B cell (primary cell): ENCODE results near the gene BRD4. TPM values are rescaled to one million over a fixed set of nuclear protein-coding genes. Genes with fewer than 3 reads are reported as not detected.

ENCODE experiments used
- ATAC-seq: fragments of 200-7000 bp; cut with Tn5 transposase; one replicate; pipeline ENCODE4 v1.10.0; 2021; ENCODE audit warnings: low read depth, mild to moderate bottlenecking, moderate number of reproducible peaks, moderate library complexity
- CTCF ChIA-PET: fragments of 350-600 bp; sonication (Branson Sonifier 250); formaldehyde crosslinking; loops from one replicate; lab custom pipeline; 2021; ENCODE audit warnings: antibody characterized with exemption, inconsistent platforms; lab: Charles Lee
- POLR2A ChIA-PET: fragments of 350-600 bp; sonication (Branson Sonifier 250); formaldehyde crosslinking; loops from one replicate; lab custom pipeline; 2021; ENCODE audit warnings: antibody characterized with exemption; lab: Charles Lee
- DNase-seq: peaks from one replicate; pipeline ENCODE4 v3.0.0; 2013
- H2AFZ ChIP-seq: 2 replicates; pipeline ENCODE4 v1.6.1; 2012; ENCODE audit warnings: mild to moderate bottlenecking, low read depth, low read length; ENCODE audit not compliant: insufficient read depth, poor library complexity, severe bottlenecking
- H3K27ac ChIP-seq, 2 donors: 1 replicate in 1 of 2; 2 replicates in 1 of 2; pipeline ENCODE4 v1.5.1; 2012 to 2013; ENCODE audit warnings: low read length in 2 of 2, mild to moderate bottlenecking in 2 of 2, moderate library complexity in 1 of 2
- H3K27me3 ChIP-seq, 4 experiments: fragments of 200-600 bp in 1 of 4; sonication (generic) in 1 of 4; replicated peaks in 1 of 4; 1 replicate in 2 of 4; 2 replicates in 2 of 4; pipeline versions ENCODE4 v1.6.1 to v1.7.0; 2013 to 2016; ENCODE audit warnings: low read length in 3 of 4, mild to moderate bottlenecking in 2 of 4, mixed read lengths in 1 of 4, moderate library complexity in 1 of 4; ENCODE audit not compliant: insufficient read depth in 4 of 4, control insufficient read depth in 3 of 4; ENCODE audit errors: control extremely low read depth in 1 of 4
- H3K36me3 ChIP-seq, 2 experiments: replicated peaks in 1 of 2; 1 replicate in 1 of 2; 2 replicates in 1 of 2; pipeline versions ENCODE4 v1.6.1 to v1.7.1; 2013; ENCODE audit warnings: low read length in 1 of 2; ENCODE audit not compliant: insufficient read depth in 2 of 2, control insufficient read depth in 1 of 2; ENCODE audit errors: control extremely low read depth in 1 of 2, extremely low read depth in 1 of 2
- H3K4me1 ChIP-seq, 2 donors: fragments of 200-600 bp in 1 of 2; sonication (generic) in 1 of 2; 1 replicate in 1 of 2; 2 replicates in 1 of 2; pipeline versions ENCODE4 v1.5.1 to v1.6.1; 2013 to 2017; ENCODE audit warnings: low read length in 2 of 2; ENCODE audit not compliant: control insufficient read depth in 2 of 2, insufficient read depth in 2 of 2
- H3K4me2 ChIP-seq: replicated peaks from 2 replicates; pipeline ENCODE3; 2012; ENCODE audit warnings: mild to moderate bottlenecking, low read depth, low read length; ENCODE audit not compliant: poor library complexity, severe bottlenecking
- H3K4me3 ChIP-seq, 5 experiments: fragments of 200-600 bp in 1 of 5; sonication (generic) in 1 of 5; 1 replicate in 3 of 5; 2 replicates in 2 of 5; pipeline versions ENCODE4 v1.5.1 to v1.7.0; 2011 to 2016; ENCODE audit warnings: low read length in 4 of 5, mild to moderate bottlenecking in 4 of 5, low read depth in 2 of 5, control low read depth in 1 of 5, moderate library complexity in 1 of 5; ENCODE audit not compliant: insufficient read depth in 1 of 5; ENCODE audit errors: control extremely low read depth in 1 of 5, extremely low read depth in 1 of 5
- H3K79me2 ChIP-seq: fragments of 200-600 bp; sonication (generic); one replicate; pipeline ENCODE4 v1.6.0; 2016; ENCODE audit warnings: low read length; ENCODE audit not compliant: control insufficient read depth, insufficient read depth
- H3K9ac ChIP-seq: fragments of 200-600 bp; sonication (generic); 2 replicates; pipeline ENCODE4 v1.6.1; 2017; ENCODE audit warnings: mild to moderate bottlenecking, low read length, moderate library complexity
- H3K9me3 ChIP-seq, 3 donors: one replicate each; pipeline versions ENCODE4 v1.6.1 to v1.7.1; 2013; ENCODE audit warnings: low read length in 2 of 3; ENCODE audit not compliant: control insufficient read depth in 2 of 3, insufficient read depth in 1 of 3; ENCODE audit errors: control extremely low read depth in 1 of 3
- H4K20me1 ChIP-seq: 2 replicates; pipeline ENCODE4 v1.6.0; 2012; ENCODE audit warnings: mild to moderate bottlenecking, low read length; ENCODE audit not compliant: insufficient read depth, control insufficient read depth, poor library complexity, severe bottlenecking
- H3K27ac Mint-ChIP-seq: one replicate; pipeline ENCODE4 v1.8.0; 2021; ENCODE audit warnings: mixed read lengths
- H3K27me3 Mint-ChIP-seq: one replicate; pipeline ENCODE4 v1.8.0; 2021; ENCODE audit warnings: mixed read lengths
- H3K4me1 Mint-ChIP-seq: one replicate; pipeline ENCODE4 v1.8.0; 2021; ENCODE audit warnings: mixed read lengths
- H3K4me3 Mint-ChIP-seq: one replicate; pipeline ENCODE4 v1.8.0; 2021; ENCODE audit warnings: mixed read lengths
- H3K9me3 Mint-ChIP-seq: one replicate; pipeline ENCODE4 v1.8.0; 2022; ENCODE audit warnings: mixed read lengths; ENCODE audit not compliant: insufficient read depth
- CTCF ChIP-seq: fragments of 200-600 bp; IDR thresholded peaks from one replicate; pipeline ENCODE4 v1.8.0; 2022; ENCODE audit warnings: antibody characterized with exemption, mild to moderate bottlenecking
- EZH2 ChIP-seq: IDR thresholded peaks from 2 replicates; pipeline ENCODE4 v1.6.1; 2012; ENCODE audit warnings: borderline replicate concordance, low read depth, mild to moderate bottlenecking, moderate library complexity, low read length; ENCODE audit not compliant: insufficient read depth, poor library complexity, severe bottlenecking
- WGBS: methylation state at CpG from one replicate; pipeline ENCODE4 v1.1.5; 2013; ENCODE audit warnings: missing lambda C conversion rate; ENCODE audit not compliant: insufficient coverage; 5-methylcytosine and 5-hydroxymethylcytosine counted together
- intact Hi-C: fragments of 100-400 bp; cut with micrococcal nuclease; formaldehyde crosslinking; loops from one replicate; pipeline ENCODE4 v1.10.0; 2022
- polyA plus RNA-seq: library from polyadenylated mRNA; depleted of rRNA; stranded (reverse); fragments of >200 nt; gene quantifications from 2 replicates; pipeline ENCODE4 v1.2.3, GENCODE V29; 2012
- total RNA-seq, 2 donors: library from RNA; stranded (reverse); fragments of 120-200 nt in 1 of 2; gene quantifications; 1 replicate in 1 of 2; 2 replicates in 1 of 2; pipeline versions ENCODE4 v1.2.3 to v1.2.4, GENCODE V29; 2013 to 2022

The BRD4 gene
- total and polyA plus RNA-seq, 2 donors (not counting 1 experiment from before 2014, with no cell fraction given), result 30.7 to 209 TPM

DNA sequence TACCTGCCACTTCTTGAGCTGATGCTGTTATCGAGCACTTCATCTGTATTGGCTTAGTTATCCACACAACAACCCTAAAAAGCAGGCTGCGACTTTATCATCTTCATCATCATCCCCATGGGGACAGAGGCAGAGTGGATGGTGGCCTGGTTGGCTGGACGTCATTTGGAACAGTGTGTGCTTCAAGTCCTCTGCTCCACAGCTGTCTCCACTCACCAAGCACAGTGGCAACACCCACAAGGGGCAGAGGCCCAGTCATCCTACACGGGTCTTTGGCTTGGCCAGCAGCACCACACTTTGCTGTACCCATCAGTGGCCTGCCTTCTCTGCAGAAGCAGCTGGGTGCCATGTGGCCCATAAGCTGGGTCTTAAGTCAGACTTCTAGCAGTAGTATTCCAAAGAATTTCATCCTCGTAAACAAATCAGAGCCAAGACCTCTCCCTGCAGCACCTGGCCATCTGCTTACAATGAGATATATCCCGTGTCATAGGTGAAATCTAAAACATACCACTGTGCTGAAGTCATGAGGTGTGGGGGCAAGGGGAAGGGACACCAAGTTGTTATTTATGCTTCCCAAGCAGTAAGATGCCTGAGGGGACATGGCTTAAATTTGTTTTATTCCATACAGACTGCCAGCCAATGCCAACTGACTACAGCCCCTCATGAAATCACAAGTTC, 52.2 kb downstream of the BRD4 start:
- ChIA-PET CTCF (interaction anchor here (1.0 to 1.5 kb wide), 3 partner anchors 17 to 44 kb away, joined by 3 read pairs; no protein-coding TSS in a partner anchor), POLR2A (no interaction called here)
- H3K27ac Mint-ChIP-seq, result peak overlapping the region; percentile 59
- H3K9ac ChIP-seq, result no peak overlapping the region
- peaks cover 0 to 13% of the 10 kb centered on the region in 2 experiments for H3K36me3 ChIP-seq
- peaks cover 85 to 97% of the 10 kb centered on the region in 2 donors for H3K4me1 ChIP-seq
- intact Hi-C loops, result no loop called here
- H3K4me3 Mint-ChIP-seq, result peak overlapping the region; percentile 18
- 82% methylated on average over 4 of the region's 6 CpGs for WGBS
- DNase-seq (no peak), ATAC-seq (no peak)
- H3K4me3 ChIP-seq, result no peak overlapping the region
- no peaks in the 10 kb centered on the region for H3K9me3 Mint-ChIP-seq
- peaks cover 99% of the 10 kb centered on the region for H4K20me1 ChIP-seq
- H3K27me3 Mint-ChIP-seq, result no peaks in the 10 kb centered on the region
- no peak overlapping the region for H2AFZ ChIP-seq
- peak overlapping the region in 1 of 2 donors; percentile 71 for H3K27ac ChIP-seq
- no peaks in the 10 kb centered on the region for H3K27me3 ChIP-seq
- H3K4me1 Mint-ChIP-seq, result peaks cover 92% of the 10 kb centered on the region
- peaks cover 100% of the 10 kb centered on the region for H3K79me2 ChIP-seq
- H3K9me3 ChIP-seq, result no peaks in the 10 kb centered on the region
- H3K4me2 ChIP-seq, result peak overlapping the region; percentile 29
- TF ChIP-seq EZH2 (no peak), CTCF (no peak)

DNA sequence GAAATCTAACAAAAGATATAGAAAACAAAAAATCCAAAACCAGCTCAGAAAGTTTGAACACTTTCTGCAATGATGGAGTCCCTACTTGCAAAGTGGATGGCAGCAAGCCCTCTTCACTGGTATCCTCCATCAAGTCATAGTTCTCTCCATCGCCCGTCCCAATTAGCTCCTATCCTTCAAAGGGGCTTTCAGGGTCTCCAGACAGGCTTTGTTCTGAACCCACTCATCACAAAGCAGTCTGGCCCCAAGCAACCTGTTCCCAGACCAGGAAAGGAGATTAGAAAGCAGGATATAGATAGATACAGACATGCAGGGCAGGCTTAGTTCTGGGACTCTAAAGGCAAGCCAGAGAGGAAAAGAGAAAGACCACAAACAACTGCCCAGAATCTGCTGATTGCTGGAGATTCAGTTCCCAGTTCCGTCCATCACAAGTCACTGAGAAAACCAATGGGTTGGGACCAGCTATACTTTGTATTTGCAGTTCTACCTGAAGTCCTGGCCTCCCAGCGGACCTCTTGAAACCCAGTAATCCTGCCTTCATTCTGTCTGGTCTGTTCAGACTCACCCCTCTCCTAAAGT, 52.9 kb downstream of the BRD4 start:
- no peaks in the 10 kb centered on the region for H3K9me3 Mint-ChIP-seq
- ChIA-PET CTCF (interaction anchor here (1.0 to 1.3 kb wide), 3 partner anchors 19 to 80 kb away, joined by 3 read pairs; no protein-coding TSS in a partner anchor), POLR2A (no interaction called here)
- H3K27me3 Mint-ChIP-seq, result no peaks in the 10 kb centered on the region
- peaks cover 0 to 13% of the 10 kb centered on the region in 2 experiments for H3K36me3 ChIP-seq
- 63% methylated on average over 2 of the region's 4 CpGs for WGBS
- intact Hi-C loops, result no loop called here
- no peaks in the 10 kb centered on the region for H3K27me3 ChIP-seq
- H3K4me3 ChIP-seq, result no peak overlapping the region
- no peak for ATAC-seq
- H3K4me2 ChIP-seq, result peak overlapping the region; percentile 29
- H3K79me2 ChIP-seq, result peaks cover 100% of the 10 kb centered on the region
- peaks cover 86% of the 10 kb centered on the region for H3K4me1 Mint-ChIP-seq
- no peak overlapping the region for H3K4me3 Mint-ChIP-seq
- H3K27ac Mint-ChIP-seq, result peak overlapping the region; percentile 59
- DNase-seq, result no peak
- H3K27ac ChIP-seq, result peak overlapping the region; percentile 28 to 71
- no peak overlapping the region for H2AFZ ChIP-seq
- H3K9ac ChIP-seq, result peak overlapping the region; percentile 22
- H3K9me3 ChIP-seq, result no peaks in the 10 kb centered on the region
- no peak for TF ChIP-seq EZH2
- no peak for TF ChIP-seq CTCF
- peaks cover 80 to 97% of the 10 kb centered on the region in 2 donors for H3K4me1 ChIP-seq
- peaks cover 99% of the 10 kb centered on the region for H4K20me1 ChIP-seq
